GM12878 (cell line): ENCODE data around the gene PRKRIP1. TPM values are rescaled to one million over a fixed set of nuclear protein-coding genes. Genes with fewer than 3 reads are reported as not detected.
A peak's percentile ranks its signal among the peaks of the same experiment; 100 is the strongest.

Experiments used
- EGR1 ChIP-seq, 2 experiments: IDR thresholded peaks; 1 replicate in 1 of 2; 2 replicates in 1 of 2; pipeline ENCODE4 v1.6.1; 2011 to 2012; ENCODE audit warnings: low read depth in 2 of 2, low read length in 2 of 2, borderline replicate concordance in 1 of 2, mild to moderate bottlenecking in 1 of 2, moderate library complexity in 1 of 2
- HDAC6 ChIP-seq: fragments of 200-600 bp; sonication (generic); IDR thresholded peaks from one replicate; pipeline ENCODE4 v1.8.0; 2017; ENCODE audit warnings: antibody characterized with exemption; ENCODE audit not compliant: unreplicated experiment
- HDGF ChIP-seq: fragments of 450-650 bp; IDR thresholded peaks from 2 replicates; pipeline ENCODE4 v1.6.1; 2016; ENCODE audit warnings: antibody characterized with exemption
- NR2C2 ChIP-seq: IDR thresholded peaks from 2 replicates; pipeline ENCODE4 v1.6.1; 2011; ENCODE audit warnings: borderline replicate concordance, low read depth; ENCODE audit not compliant: control insufficient read depth, insufficient read length
- POLR2A ChIP-seq: IDR thresholded peaks from 2 replicates; pipeline ENCODE4 v1.6.1; 2011; ENCODE audit warnings: low read depth, mild to moderate bottlenecking, low read length
- POU2F2 ChIP-seq: IDR thresholded peaks from 3 replicates; pipeline ENCODE4 v1.6.1; 2011; ENCODE audit warnings: low read depth, mild to moderate bottlenecking, low read length, borderline replicate concordance
- RB1 ChIP-seq: fragments of 450-650 bp; formaldehyde crosslinking; IDR thresholded peaks from 2 replicates; pipeline ENCODE4 v1.6.1; 2017; ENCODE audit warnings: mild to moderate bottlenecking, borderline replicate concordance
- REST ChIP-seq: IDR thresholded peaks from 2 replicates; pipeline ENCODE4 v1.6.1; 2012; ENCODE audit warnings: mild to moderate bottlenecking, low read depth, low read length
- RUNX3 ChIP-seq: IDR thresholded peaks from 2 replicates; pipeline ENCODE4 v1.6.1; 2012; ENCODE audit warnings: low read length, inconsistent platforms
- SMARCA5 ChIP-seq: fragments of 450-650 bp; IDR thresholded peaks from 2 replicates; pipeline ENCODE4 v1.6.1; 2017; ENCODE audit warnings: mild to moderate bottlenecking
- SPI1 ChIP-seq: IDR thresholded peaks from 2 replicates; pipeline ENCODE4 v1.6.1; 2011; ENCODE audit warnings: low read depth, mild to moderate bottlenecking, low read length, moderate library complexity, borderline replicate concordance; ENCODE audit not compliant: insufficient read depth
- YY1 ChIP-seq: IDR thresholded peaks from 2 replicates; pipeline ENCODE4 v1.6.1; 2011; ENCODE audit warnings: low read depth, mild to moderate bottlenecking, low read length
- polyA plus RNA-seq, 11 experiments: library from polyadenylated mRNA; depleted of rRNA in 4 of 11; unstranded in 6 of 11; stranded (reverse) in 5 of 11; fragments of >200 nt; fragmentation: Nextera tagmentation in 4 of 11; fragmentation: Illumina TruSeq in 1 of 11; extraction: Ambion mirVana in 4 of 11; extraction: Trizol in 1 of 11; gene quantifications; 1 replicate in 1 of 11; 2 replicates in 10 of 11; pipeline versions ENCODE4 v1.2.1 to v1.2.3, GENCODE V29; 2011 to 2016; ENCODE audit warnings: inconsistent platforms in 2 of 11, missing spikeins in 2 of 11, low read depth in 1 of 11
- total RNA-seq, 4 experiments: library from RNA; depleted of rRNA in 3 of 4; stranded (reverse); fragments of >200 nt in 3 of 4; fragmentation: Illumina TruSeq in 1 of 4; extraction: Trizol in 1 of 4; gene quantifications; 2 replicates each; pipeline versions ENCODE4 v1.2.1 to v1.2.3, GENCODE V29; 2013 to 2021
- TF ChIP-seq, protein P1 (sequence below), 3 experiments: IDR thresholded peaks in 2 of 3; conservative IDR thresholded peaks in 1 of 3; 2 replicates each; pipeline ENCODE4 v1.5.1; 2011; ENCODE audit warnings: low read depth in 3 of 3, low read length in 3 of 3, mild to moderate bottlenecking in 3 of 3, control low read depth in 2 of 3, moderate library complexity in 2 of 3, inconsistent platforms in 1 of 3, mixed read lengths in 1 of 3; ENCODE audit not compliant: control insufficient read depth in 2 of 3, insufficient read depth in 1 of 3; ENCODE audit errors: extremely low read depth in 1 of 3
- TF ChIP-seq, protein P2 (sequence below): IDR thresholded peaks from 2 replicates; pipeline ENCODE4 v1.6.1; 2012; ENCODE audit warnings: low read depth, low read length, improper control_type of control experiment

Gene PRKRIP1
- total and polyA plus RNA-seq, 10 of the 15 experiments (the other 5 are each of a cell fraction or from before 2014, with no cell fraction given): 17.0 to 38.4 (median 25.5) TPM

GRCh38 chr7:102390697-102391484 is 5.3 kb upstream of the PRKRIP1 start (continued):
- TF ChIP-seq POU2F2 (peak; percentile 16; the same call in 1 of the 3 replicates), POLR2A (no peak; the same call in 1 of the 2 replicates), HDGF (peak; percentile 48; the same call in 1 of the 2 replicates), NR2C2 (no peak), SPI1 (no peak), REST (no peak), RUNX3 (peak; percentile 42; the same call in 1 of the 2 replicates), YY1 (peak; percentile 64; the same call in 1 of the 2 replicates), RB1 (no peak), SMARCA5 (peak; percentile 64; the same call in 1 of the 2 replicates), HDAC6 (no peak), EGR1 (IDR thresholded peaks at IDR 0.05; ENCODE audit: borderline replicate concordance in 1 of 2, low read depth in 2 of 2, low read length in 2 of 2) (no peak)
- TF ChIP-seq, protein P1, sequence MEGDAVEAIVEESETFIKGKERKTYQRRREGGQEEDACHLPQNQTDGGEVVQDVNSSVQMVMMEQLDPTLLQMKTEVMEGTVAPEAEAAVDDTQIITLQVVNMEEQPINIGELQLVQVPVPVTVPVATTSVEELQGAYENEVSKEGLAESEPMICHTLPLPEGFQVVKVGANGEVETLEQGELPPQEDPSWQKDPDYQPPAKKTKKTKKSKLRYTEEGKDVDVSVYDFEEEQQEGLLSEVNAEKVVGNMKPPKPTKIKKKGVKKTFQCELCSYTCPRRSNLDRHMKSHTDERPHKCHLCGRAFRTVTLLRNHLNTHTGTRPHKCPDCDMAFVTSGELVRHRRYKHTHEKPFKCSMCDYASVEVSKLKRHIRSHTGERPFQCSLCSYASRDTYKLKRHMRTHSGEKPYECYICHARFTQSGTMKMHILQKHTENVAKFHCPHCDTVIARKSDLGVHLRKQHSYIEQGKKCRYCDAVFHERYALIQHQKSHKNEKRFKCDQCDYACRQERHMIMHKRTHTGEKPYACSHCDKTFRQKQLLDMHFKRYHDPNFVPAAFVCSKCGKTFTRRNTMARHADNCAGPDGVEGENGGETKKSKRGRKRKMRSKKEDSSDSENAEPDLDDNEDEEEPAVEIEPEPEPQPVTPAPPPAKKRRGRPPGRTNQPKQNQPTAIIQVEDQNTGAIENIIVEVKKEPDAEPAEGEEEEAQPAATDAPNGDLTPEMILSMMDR (IDR thresholded peaks at IDR 0.05 in 2 of 3, conservative IDR thresholded peaks at IDR 0.05 in 1 of 3; ENCODE audit: control insufficient read depth in 2 of 3, extremely low read depth in 1 of 3, insufficient read depth in 1 of 3, low read depth in 3 of 3, low read length in 3 of 3): peak; percentile 89 to 93 (median 91)
- TF ChIP-seq, protein P2, sequence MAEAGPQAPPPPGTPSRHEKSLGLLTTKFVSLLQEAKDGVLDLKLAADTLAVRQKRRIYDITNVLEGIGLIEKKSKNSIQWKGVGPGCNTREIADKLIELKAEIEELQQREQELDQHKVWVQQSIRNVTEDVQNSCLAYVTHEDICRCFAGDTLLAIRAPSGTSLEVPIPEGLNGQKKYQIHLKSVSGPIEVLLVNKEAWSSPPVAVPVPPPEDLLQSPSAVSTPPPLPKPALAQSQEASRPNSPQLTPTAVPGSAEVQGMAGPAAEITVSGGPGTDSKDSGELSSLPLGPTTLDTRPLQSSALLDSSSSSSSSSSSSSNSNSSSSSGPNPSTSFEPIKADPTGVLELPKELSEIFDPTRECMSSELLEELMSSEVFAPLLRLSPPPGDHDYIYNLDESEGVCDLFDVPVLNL: no peak
- TF ChIP-seq, all 136 proteins: peak for 14
